H1 (cell line): Measurements from ENCODE around the gene PAX3. TPM values are rescaled to one million over a fixed set of nuclear protein-coding genes. Genes with fewer than 3 reads are reported as not detected.

Source experiments
- CTCF ChIA-PET: fragments of 300-600 bp; sonication (Branson Sonifier 250); formaldehyde crosslinking; loops from one replicate; lab custom pipeline; 2021; ENCODE audit not compliant: partially characterized antibody; lab: Charles Lee
- POLR2A ChIA-PET: fragments of 300-600 bp; sonication (Branson Sonifier 250); formaldehyde crosslinking; loops from one replicate; lab custom pipeline; 2021; ENCODE audit warnings: inconsistent platforms; ENCODE audit not compliant: partially characterized antibody; lab: Charles Lee
- DNase-seq, 2 experiments: peaks; one replicate each; pipeline versions ENCODE4 v3.0.0 to v3.0.0-alpha.2; 2010 to 2022; ENCODE audit warnings: low spot score in 2 of 2, low read depth in 1 of 2, mixed read lengths in 1 of 2
- FAIRE-seq: peaks from 2 replicates; lab custom pipeline; 2011; peaks lifted over from hg19 to GRCh38; lab: Jason Lieb, UNC
- H2AFZ ChIP-seq: 2 replicates; pipeline ENCODE4 v1.8.1; 2012; ENCODE audit warnings: low read length, inconsistent platforms
- H2AK5ac ChIP-seq: 2 replicates; pipeline ENCODE4 v1.6.1; 2013; ENCODE audit warnings: low read depth, low read length
- H2BK120ac ChIP-seq: replicated peaks from 2 replicates; pipeline ENCODE3; 2013; ENCODE audit warnings: low read depth, low read length, inconsistent platforms
- H2BK12ac ChIP-seq: 2 replicates; pipeline ENCODE4 v1.6.1; 2013; ENCODE audit warnings: low read depth, low read length
- H2BK15ac ChIP-seq: 2 replicates; pipeline ENCODE4 v1.6.1; 2013; ENCODE audit warnings: low read length
- H2BK20ac ChIP-seq: 2 replicates; pipeline ENCODE4 v1.6.1; 2013; ENCODE audit warnings: low read length
- H2BK5ac ChIP-seq: 2 replicates; pipeline ENCODE4 v1.6.1; 2013; ENCODE audit warnings: low read depth, low read length
- H3K14ac ChIP-seq: 2 replicates; pipeline ENCODE4 v1.6.1; 2013; ENCODE audit warnings: inconsistent platforms; ENCODE audit not compliant: insufficient read length
- H3K18ac ChIP-seq: 2 replicates; pipeline ENCODE4 v1.6.1; 2013; ENCODE audit warnings: low read length; ENCODE audit errors: extremely low read depth
- H3K23ac ChIP-seq: 2 replicates; pipeline ENCODE4 v1.6.1; 2013; ENCODE audit warnings: inconsistent platforms; ENCODE audit not compliant: insufficient read length
- H3K23me2 ChIP-seq: 2 replicates; pipeline ENCODE4 v1.6.1; 2013; ENCODE audit warnings: low read depth, low read length
- H3K27ac ChIP-seq: 2 replicates; pipeline ENCODE4 v1.6.1; 2011; ENCODE audit warnings: low read depth, low read length, inconsistent platforms
- H3K27me3 ChIP-seq, 4 experiments: replicated peaks in 1 of 4; 1 replicate in 1 of 4; 2 replicates in 3 of 4; pipeline versions ENCODE4 v1.6.1 to v1.8.1; 2011 to 2013; ENCODE audit warnings: low read length in 3 of 4, mild to moderate bottlenecking in 3 of 4, inconsistent platforms in 2 of 4, mixed read lengths in 2 of 4, moderate library complexity in 1 of 4; ENCODE audit not compliant: control insufficient read depth in 3 of 4, insufficient read depth in 3 of 4; ENCODE audit errors: extremely low read depth in 1 of 4
- H3K36me3 ChIP-seq, 4 experiments: 2 replicates each; pipeline versions ENCODE4 v1.6.1 to v1.8.1; 2011 to 2013; ENCODE audit warnings: mild to moderate bottlenecking in 4 of 4, low read length in 3 of 4, moderate library complexity in 2 of 4, control low read depth in 1 of 4, inconsistent platforms in 1 of 4; ENCODE audit not compliant: insufficient read depth in 4 of 4, control insufficient read depth in 2 of 4
- H3K4ac ChIP-seq: replicated peaks from 2 replicates; pipeline ENCODE3; 2013; ENCODE audit warnings: low read length, low read depth, mixed read lengths, inconsistent platforms; ENCODE audit not compliant: insufficient read length
- H3K4me1 ChIP-seq, 4 experiments: replicated peaks in 1 of 4; 1 replicate in 1 of 4; 2 replicates in 3 of 4; pipeline versions ENCODE4 v1.6.1 to v1.8.1; 2011 to 2013; ENCODE audit warnings: low read length in 3 of 4, inconsistent platforms in 2 of 4, mixed read lengths in 1 of 4; ENCODE audit not compliant: insufficient read depth in 4 of 4, control insufficient read depth in 3 of 4
- H3K4me2 ChIP-seq, 2 experiments: 2 replicates each; pipeline versions ENCODE4 v1.6.1 to v1.8.1; 2011 to 2013; ENCODE audit warnings: low read depth in 2 of 2, low read length in 2 of 2, control low read depth in 1 of 2, inconsistent platforms in 1 of 2, mild to moderate bottlenecking in 1 of 2; ENCODE audit not compliant: insufficient read depth in 1 of 2
- H3K4me3 ChIP-seq, 4 experiments: fragments of 200-600, 300-600 bp in 1 of 4; sonication (generic), shearing (Covaris generic), sonication (Bioruptor Twin) in 1 of 4; 2 replicates each; pipeline versions ENCODE4 v1.5.1 to v1.8.1; 2011 to 2016; ENCODE audit warnings: low read length in 4 of 4, low read depth in 3 of 4, control low read depth in 2 of 4, inconsistent platforms in 2 of 4, mild to moderate bottlenecking in 2 of 4, mixed read lengths in 1 of 4, moderate library complexity in 1 of 4; ENCODE audit not compliant: insufficient read depth in 2 of 4; ENCODE audit errors: extremely low read depth in 1 of 4
- H3K56ac ChIP-seq: replicated peaks from 2 replicates; pipeline ENCODE3; 2013; ENCODE audit warnings: low read depth, mild to moderate bottlenecking, mixed read lengths, low read length, inconsistent platforms; ENCODE audit not compliant: insufficient read length
- H3K79me1 ChIP-seq: 2 replicates; pipeline ENCODE4 v1.6.1; 2013; ENCODE audit warnings: low read depth, low read length, control low read depth
- H3K79me2 ChIP-seq, 2 experiments: 2 replicates each; pipeline versions ENCODE4 v1.6.1 to v1.8.1; 2012 to 2013; ENCODE audit warnings: low read length in 2 of 2, mild to moderate bottlenecking in 2 of 2, inconsistent platforms in 1 of 2; ENCODE audit not compliant: insufficient read depth in 2 of 2, control insufficient read depth in 1 of 2
- H3K9ac ChIP-seq, 4 experiments: replicated peaks in 1 of 4; 1 replicate in 1 of 4; 2 replicates in 3 of 4; pipeline versions ENCODE4 v1.6.1 to v1.8.1; 2011 to 2013; ENCODE audit warnings: low read depth in 3 of 4, low read length in 3 of 4, control low read depth in 2 of 4, mild to moderate bottlenecking in 2 of 4, moderate library complexity in 2 of 4, inconsistent platforms in 1 of 4; ENCODE audit errors: extremely low read depth in 1 of 4
- H3K9me3 ChIP-seq, 2 experiments: 2 replicates each; pipeline versions ENCODE4 v1.6.1 to v1.8.1; 2012 to 2013; ENCODE audit warnings: mild to moderate bottlenecking in 2 of 2, moderate library complexity in 2 of 2, control low read depth in 1 of 2, inconsistent platforms in 1 of 2, low read depth in 1 of 2, low read length in 1 of 2, mixed read lengths in 1 of 2; ENCODE audit not compliant: insufficient read depth in 2 of 2
- H4K20me1 ChIP-seq, 2 experiments: replicated peaks in 1 of 2; 2 replicates each; pipeline versions ENCODE3 to v1.8.1; 2011 to 2013; ENCODE audit warnings: inconsistent platforms in 2 of 2, low read length in 2 of 2, mild to moderate bottlenecking in 1 of 2; ENCODE audit not compliant: insufficient read depth in 2 of 2, control insufficient read depth in 1 of 2
- H4K5ac ChIP-seq: 2 replicates; pipeline ENCODE4 v1.6.1; 2013; ENCODE audit warnings: low read length, low read depth, mixed read lengths, inconsistent platforms; ENCODE audit not compliant: insufficient read length
- H4K8ac ChIP-seq: 2 replicates; pipeline ENCODE4 v1.8.0; 2013; ENCODE audit warnings: mild to moderate bottlenecking, moderate library complexity, low read length, inconsistent platforms; ENCODE audit not compliant: insufficient read depth; ENCODE audit errors: extremely low read depth
- H4K91ac ChIP-seq: replicated peaks from 2 replicates; pipeline ENCODE3; 2013; ENCODE audit warnings: low read length, mixed read lengths, inconsistent platforms; ENCODE audit not compliant: insufficient read length
- RAD21 ChIP-seq, 2 experiments: IDR thresholded peaks in 1 of 2; conservative IDR thresholded peaks in 1 of 2; 2 replicates each; pipeline ENCODE4 v1.6.1; 2011; ENCODE audit warnings: low read depth in 2 of 2, low read length in 2 of 2, improper control_type of control experiment in 1 of 2, inconsistent platforms in 1 of 2, mild to moderate bottlenecking in 1 of 2, moderate library complexity in 1 of 2
- RXRA ChIP-seq: IDR thresholded peaks from 2 replicates; pipeline ENCODE4 v1.6.1; 2011; ENCODE audit warnings: low read depth, mild to moderate bottlenecking, low read length, moderate library complexity; ENCODE audit not compliant: insufficient read depth
- WGBS, 2 experiments: shearing (Covaris generic) in 1 of 2; methylation state at CpG; one replicate each; pipeline versions ENCODE4 v1.1.6 to v1.1.7; 2013 to 2015; ENCODE audit warnings: low lambda C conversion rate in 2 of 2, mixed read lengths in 2 of 2, inconsistent platforms in 1 of 2, low coverage in 1 of 2, missing lambda C conversion rate in 1 of 2; ENCODE audit not compliant: insufficient replicate concordance in 2 of 2, insufficient coverage in 1 of 2, insufficient read length in 1 of 2; ENCODE audit errors: extremely low coverage in 1 of 2, missing lambda C conversion rate in 1 of 2; 5-methylcytosine and 5-hydroxymethylcytosine counted together
- polyA plus RNA-seq, 7 experiments: library from polyadenylated mRNA; depleted of rRNA in 3 of 7; stranded (reverse) in 5 of 7; unstranded in 2 of 7; fragments of >200 nt in 5 of 7; fragments of 200-250 nt in 2 of 7; gene quantifications; 1 replicate in 5 of 7; 2 replicates in 1 of 7; 4 replicates in 1 of 7; pipeline versions ENCODE4 v1.2.1 to v1.2.3, GENCODE V29; 2011 to 2013; ENCODE audit warnings: missing spikeins in 2 of 7, mixed read lengths in 2 of 7
- total RNA-seq: library from RNA; stranded (reverse); fragmentation: NEBNext Ultra II Directional; extraction: Animal tissue kit (Norgen Biotek cat#: 25700); gene quantifications from 2 replicates; pipeline ENCODE4 v1.2.1, GENCODE V29; 2021

The PAX3 gene
- total and polyA plus RNA-seq, 2 of the 8 experiments (the other 6 are each of a cell fraction or from before 2014, with no cell fraction given), result 0.33 TPM; not detected in 1

GRCh38 chr2:222239091-222239490 is 59.7 kb downstream of the PAX3 start:
- H4K91ac ChIP-seq, result no peak overlapping the region
- TF ChIP-seq RAD21 (IDR thresholded peaks at IDR 0.05 in 1 of 2, conservative IDR thresholded peaks at IDR 0.05 in 1 of 2; ENCODE audit: low read depth in 2 of 2, low read length in 2 of 2) (peak in 1 of 2 experiments; percentile 15; a peak in 1 of 4 replicates), RXRA (no peak)
- CTCF ChIA-PET, result interaction anchor here (1.0 to 1.9 kb wide), 3 partner anchors 16 to 45 kb away, joined by 3 to 5 read pairs (median 3); no protein-coding TSS in a partner anchor
- FAIRE-seq (no peak), DNase-seq (no peak)
- H4K5ac ChIP-seq, result no peak overlapping the region
- no peaks in the 10 kb centered on the region for H4K20me1 ChIP-seq
- POLR2A ChIA-PET, result no interaction called here
- peaks cover 0 to 12% (median 2%) of the 10 kb centered on the region in 4 experiments; a peak in 3 of 7 replicates for H3K27me3 ChIP-seq
- no peaks in the 10 kb centered on the region for H3K79me2 ChIP-seq
- no peak overlapping the region for H2AFZ ChIP-seq
- no peak overlapping the region for H3K4ac ChIP-seq
- no peak overlapping the region for H2BK12ac ChIP-seq
- H3K9ac ChIP-seq, result no peak overlapping the region
- H3K14ac ChIP-seq, result no peak overlapping the region
- WGBS, 2 experiments, result 19% methylated on average over 4 of the region's 4 CpGs; no CpG with 5 or more reads in 1 of the 2 experiments
- H3K4me1 ChIP-seq, result peaks cover 2 to 18% (median 14%) of the 10 kb centered on the region in 4 experiments; a peak in 4 of 7 replicates
- H4K8ac ChIP-seq, result no peak overlapping the region
- H2BK5ac ChIP-seq, result no peak overlapping the region
- H2BK20ac ChIP-seq, result no peak overlapping the region
- no peak overlapping the region for H2AK5ac ChIP-seq
- no peaks in the 10 kb centered on the region for H3K23me2 ChIP-seq
- H2BK120ac ChIP-seq, result no peak overlapping the region
- H3K9me3 ChIP-seq, result no peaks in the 10 kb centered on the region
- H3K36me3 ChIP-seq, result no peaks in the 10 kb centered on the region
- H3K23ac ChIP-seq, result no peak overlapping the region
- no peaks in the 10 kb centered on the region for H3K79me1 ChIP-seq
- H3K27ac ChIP-seq, result no peak overlapping the region
- no peak overlapping the region for H3K56ac ChIP-seq
- H3K4me3 ChIP-seq, result peak overlapping the region in 1 of 4 experiments; percentile 53; a peak in 1 of 8 replicates
- no peak overlapping the region for H3K18ac ChIP-seq
- H3K4me2 ChIP-seq, result peak overlapping the region; percentile 12 to 58; a peak in 2 of 4 replicates
- no peak overlapping the region for H2BK15ac ChIP-seq
